ENCODE results near the gene STK40.

- TF ChIP-seq CTCF (conservative IDR thresholded peaks at IDR 0.05; ENCODE audit: low read length) (no peak), EZH2phosphoT487 (IDR thresholded peaks at IDR 0.05; ENCODE audit: borderline replicate concordance, low read depth, low read length) (no peak)
Observed at GRCh38 chr1:36355811-36356210, 29.9 kb downstream of the STK40 start.

Data from OCI-LY7 (cell line).